HG02973 (cell line): ENCODE results near the gene STK38L.
"Not testable (repeated sequence)": the region's sequence is repeated elsewhere in the genome, so short reads cannot be mapped to it uniquely, and the experiment has no call there.

Experiments used
- ATAC-seq: cut with Tn5 transposase; IDR thresholded peaks from one replicate; pipeline ENCODE4 v1.9.1; 2021; ENCODE audit warnings: moderate library complexity; ENCODE audit not compliant: unreplicated experiment

Gene STK38L

DNA sequence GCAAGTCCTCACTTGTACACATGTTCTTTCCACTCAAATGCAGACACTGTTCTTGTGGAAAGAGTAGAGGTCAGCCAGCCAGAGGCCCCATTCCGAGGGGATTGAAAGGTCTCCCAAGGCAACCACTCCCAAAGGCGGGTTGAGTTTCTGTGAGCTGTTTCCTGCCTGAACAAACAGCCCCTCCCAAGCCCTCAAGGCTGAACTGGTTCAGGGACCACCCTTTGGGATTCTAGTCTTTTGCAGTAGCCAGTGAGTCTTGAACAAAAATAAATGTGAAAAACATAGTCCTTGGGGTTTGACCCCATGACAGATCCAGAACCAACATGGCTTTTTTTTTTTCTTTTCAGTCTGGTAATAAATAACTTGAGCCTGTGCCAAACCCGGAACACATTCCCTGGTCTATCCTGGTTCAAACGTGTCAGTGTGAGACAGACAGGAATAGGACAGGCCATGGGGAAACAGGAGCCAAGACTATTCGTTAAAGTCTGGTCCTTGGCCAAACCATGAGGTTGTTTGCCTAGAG lies 17.6 kb upstream of the STK38L start:
- ATAC-seq, result no peak

DNA sequence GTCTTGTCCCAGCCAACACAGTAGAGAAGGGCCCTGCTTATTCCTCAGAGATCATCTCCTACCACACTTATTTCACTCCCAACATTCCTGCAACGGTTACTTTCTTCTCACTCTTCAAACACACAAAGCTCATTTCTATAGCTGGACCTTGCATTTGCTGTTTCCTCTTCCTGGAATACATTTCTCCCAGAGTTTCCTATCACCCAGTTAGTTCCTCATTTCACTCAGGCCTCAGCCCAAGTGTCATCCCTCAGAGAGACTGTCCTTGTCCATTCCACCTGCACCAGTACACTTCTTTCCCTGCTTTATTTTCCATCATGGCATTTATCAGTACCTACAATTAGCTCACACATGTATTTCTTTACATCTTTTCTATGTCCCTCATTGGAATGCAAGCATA lies 14.7 kb upstream of the STK38L start:
- ATAC-seq, result no peak

DNA sequence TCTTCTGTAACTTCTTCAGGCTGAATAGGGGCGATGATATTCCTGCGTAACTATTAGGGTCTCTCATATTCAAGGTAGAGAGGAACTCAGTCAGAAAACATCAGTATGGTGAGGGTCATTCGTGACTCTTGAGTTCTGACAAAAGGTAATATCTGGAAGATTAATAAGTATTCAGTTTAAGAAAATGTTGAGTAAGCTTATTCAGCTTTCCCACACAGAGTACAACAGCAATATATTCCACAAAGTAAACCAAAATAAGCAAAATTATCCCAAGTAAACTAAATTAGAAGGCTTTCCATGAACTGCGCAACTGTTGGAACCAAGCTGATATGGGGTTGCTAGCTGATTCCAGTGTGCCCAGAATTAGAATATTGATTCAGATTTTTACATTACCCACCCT lies 12.7 kb upstream of the STK38L start:
- not testable (repeated sequence) for ATAC-seq

DNA sequence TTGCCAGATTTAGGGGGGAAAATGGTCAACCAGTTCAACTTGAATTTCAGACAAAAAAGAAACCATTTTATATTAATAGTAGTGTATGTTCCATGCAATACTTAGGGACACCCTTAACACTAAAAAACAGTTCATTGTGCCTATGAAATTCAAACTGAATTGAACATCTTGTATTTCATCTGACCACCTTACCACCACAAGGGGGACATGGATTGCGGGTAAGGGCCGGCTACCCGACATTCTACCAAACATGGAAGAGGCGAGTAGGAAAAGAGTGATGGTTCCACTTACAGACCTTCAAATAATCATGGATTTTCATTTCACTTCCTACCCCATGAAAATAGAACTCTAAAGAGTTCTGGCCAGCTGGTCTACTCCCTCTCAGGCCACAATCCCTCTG lies 10.3 kb upstream of the STK38L start:
- no peak for ATAC-seq

DNA sequence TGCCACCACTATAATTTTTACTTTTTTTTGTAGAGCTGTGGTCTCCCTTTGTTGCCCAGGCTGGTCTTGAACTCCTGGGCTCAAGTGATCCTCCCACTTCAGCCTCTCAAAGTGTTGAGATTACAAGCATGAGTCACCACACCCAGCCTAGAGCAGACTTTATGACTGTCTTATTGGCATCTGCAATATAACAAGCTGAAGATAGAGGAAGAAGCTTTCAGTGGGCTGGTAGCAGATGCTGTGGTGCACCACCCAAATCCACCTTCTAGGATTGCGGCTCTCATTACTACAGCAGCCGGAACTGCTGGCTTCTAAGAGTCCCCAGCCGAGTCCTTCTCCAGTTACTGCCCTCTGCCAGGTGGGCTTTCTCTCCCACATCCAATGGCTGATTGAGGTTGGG lies 7.6 kb upstream of the STK38L start:
- no peak for ATAC-seq

DNA sequence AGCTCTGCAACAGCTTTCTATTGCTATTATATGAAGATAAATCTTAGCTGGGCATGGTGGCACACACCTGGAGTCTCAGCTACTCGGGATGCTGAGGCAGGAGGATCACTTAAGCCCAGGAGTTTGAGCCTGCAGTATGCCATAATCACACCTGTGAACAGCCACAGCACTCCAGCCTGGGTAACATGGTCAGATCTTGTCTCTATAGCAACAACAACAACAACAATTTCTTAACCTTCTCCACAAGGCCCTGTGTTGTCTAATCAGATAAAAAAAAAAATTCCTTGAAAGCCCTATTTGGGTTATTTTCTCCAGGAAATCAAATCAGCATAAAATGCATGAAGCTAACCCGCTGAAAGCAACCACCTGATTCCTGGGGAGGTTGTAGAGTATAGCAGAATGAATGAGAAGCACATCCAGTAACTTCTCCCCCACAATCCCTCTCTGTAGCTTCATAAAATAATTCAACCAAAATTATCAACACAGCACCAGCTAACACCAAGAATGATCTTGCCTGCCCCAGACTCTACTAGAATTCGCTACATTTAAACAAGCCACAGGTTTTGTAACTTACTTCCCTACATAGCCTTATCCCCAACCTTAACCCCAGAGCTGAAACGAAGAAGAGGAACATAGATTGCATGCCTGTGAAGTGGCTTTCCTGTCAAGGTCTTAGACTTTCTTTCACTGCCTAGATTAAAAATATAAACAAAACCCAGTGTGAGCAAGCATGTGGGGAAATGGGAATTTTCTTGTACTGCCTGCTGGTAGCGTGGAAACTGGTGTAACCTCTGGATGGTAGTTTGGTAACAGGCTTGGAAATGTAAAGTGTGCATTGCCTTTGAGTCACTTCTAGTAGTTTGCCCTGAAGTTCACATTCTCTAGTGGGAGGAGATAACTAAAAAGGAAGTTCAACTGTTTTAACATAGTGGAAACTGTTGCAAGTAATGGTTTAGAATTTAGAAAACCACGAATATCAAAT lies 6.0 kb upstream of the STK38L start:
- peak; percentile 61 for ATAC-seq

DNA sequence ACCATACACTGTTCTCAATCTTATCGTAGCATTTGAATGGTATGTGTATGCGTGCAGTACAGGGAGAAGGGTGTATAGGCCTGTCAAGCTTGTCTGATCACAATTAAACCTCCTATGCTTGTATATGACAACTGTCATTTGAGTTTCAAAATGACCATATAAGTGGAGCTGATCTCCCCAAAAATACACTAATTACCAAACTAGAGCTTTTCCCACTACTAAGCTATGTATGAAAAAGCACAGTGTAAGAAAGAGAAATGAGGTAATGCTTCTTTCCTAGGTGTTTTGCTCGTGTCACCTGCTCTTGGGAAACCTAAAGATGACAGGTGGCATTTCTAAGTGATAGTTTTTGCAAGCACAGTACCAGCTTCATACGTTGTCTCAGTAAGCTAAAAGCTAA lies 1.1 kb upstream of the STK38L start:
- ATAC-seq, result no peak

DNA sequence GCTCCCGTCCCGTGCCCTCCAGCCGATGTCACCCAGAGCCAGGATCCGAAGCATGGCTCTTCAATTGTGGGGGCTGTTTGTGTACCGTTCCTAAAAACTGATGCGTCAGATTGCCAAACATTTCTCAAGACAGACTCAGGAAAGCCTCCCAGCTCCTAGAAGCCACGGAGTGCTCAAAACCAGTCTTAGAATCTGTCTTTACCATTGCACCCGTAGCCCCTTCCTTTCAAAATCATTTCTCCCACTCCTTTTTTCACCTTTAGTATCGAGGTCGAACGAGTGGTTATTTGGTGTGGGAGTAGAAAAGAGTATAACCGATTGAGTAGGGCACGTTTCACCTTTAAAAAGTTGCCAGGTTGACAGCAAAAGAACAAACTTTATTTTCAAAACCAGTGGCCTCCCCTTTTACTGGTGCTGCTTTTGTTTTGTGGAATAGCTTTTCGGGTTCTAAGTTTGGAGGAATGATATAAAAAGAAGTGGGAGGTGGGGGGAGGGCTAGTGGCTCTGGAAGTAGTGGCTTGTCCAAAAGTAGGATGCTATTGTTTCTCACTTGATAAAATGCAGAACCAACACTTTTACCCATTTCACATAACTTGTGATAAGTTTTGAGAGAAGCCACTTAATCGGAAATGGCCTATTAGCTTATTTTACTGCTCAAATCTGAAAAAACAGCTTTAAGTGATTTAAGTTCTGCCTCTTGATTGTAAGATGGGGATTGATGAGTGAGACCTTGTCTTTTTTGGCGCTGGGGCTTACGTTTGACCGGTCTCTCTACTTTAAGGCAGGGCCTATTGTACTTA lies 803 bp downstream of the STK38L start:
- no peak for ATAC-seq

DNA sequence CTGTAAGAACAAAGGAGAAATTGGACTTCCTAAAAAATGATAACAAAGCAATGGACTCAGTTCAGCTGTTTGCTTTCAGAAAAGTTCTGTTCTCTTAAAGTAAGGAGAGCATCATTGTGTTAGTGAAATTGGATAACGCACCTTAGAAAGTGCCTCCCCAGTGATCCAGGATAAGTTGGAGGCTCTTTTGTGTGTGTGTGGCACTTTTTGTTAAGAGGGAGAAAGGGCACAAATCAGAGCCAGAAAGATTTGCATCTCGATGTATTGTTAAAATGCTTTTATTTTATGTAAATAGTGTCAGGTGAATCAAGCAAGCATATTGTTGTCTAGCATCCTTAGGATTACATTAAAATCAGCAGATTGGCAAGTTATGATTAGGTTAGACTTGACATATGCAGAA lies 2.1 kb downstream of the STK38L start:
- ATAC-seq, result no peak

DNA sequence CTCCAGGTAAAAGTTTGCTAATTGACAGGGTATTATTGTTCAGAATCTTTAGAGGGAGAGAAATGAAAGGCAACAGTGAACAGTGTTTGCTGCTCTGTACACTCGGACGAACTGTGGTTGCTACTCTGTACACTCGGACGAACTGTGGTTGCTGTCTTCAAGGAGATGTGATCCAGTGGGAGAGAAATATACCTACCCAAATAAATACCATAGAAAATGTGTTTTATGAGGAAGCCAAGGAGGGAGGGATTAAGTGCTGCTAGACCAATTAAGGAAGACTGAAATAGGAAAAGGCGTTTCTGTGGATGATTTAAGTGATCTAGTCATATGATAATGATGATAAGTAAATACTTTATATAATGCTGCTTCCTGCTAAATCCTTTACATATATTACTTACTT lies 2.7 kb downstream of the STK38L start:
- no peak for ATAC-seq

DNA sequence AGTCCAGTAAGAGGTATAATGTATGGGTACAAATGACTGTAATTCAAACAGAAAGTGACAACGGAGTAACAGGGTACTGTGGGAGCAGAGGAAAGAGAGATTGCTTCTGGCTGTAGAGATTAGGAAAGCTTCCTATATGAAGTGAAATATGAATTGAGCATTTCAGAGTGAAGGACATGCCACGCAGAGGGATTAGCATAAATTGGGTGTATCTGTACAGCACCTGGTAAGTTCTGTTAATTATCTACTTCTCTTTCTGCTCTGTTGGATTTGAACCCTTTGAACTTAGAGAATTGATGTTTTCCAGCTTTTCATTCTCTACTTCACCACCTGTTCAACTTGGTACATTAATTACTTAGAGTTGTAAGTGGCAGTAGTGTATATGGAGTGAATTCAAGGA lies 8.8 kb downstream of the STK38L start:
- no peak for ATAC-seq

DNA sequence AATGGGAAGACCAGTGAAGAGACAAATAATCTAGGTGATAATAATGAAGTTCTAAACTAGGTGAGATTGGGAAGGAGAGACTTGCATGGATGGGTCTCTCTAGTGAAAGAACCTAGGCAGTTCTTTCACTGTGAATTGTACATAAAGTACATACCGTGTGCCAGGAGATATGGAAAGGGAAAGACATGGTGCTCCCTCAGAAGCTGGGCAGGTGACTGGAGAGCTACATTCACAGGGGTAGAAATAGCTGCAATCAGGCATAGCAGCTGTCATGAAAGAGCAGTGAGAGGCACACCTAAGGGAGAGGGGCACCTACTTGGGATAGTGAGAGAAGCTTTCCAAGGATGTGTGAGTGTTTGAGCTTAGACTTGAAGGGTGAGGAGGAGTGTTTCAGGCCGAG lies 9.3 kb downstream of the STK38L start:
- no peak for ATAC-seq

DNA sequence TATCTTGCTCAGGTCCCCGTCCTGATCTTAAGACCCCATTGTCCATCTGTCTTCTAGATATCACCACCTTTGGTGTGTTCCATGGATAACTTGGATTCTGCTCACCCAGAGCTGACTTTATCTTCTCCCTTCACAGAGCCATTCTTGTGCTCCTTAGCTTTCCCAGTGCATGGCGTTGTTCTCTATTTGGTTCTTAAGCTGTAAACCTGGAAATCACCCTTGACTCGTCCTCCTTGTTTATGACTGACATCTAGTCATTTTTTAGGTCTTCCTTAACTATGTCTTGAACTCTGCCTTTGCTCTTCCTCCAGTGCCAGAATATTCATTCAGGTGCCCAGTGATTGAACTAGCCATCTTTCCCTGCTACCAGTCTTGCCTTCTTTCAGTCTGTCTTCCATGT lies 11.7 kb downstream of the STK38L start:
- ATAC-seq, result no peak

DNA sequence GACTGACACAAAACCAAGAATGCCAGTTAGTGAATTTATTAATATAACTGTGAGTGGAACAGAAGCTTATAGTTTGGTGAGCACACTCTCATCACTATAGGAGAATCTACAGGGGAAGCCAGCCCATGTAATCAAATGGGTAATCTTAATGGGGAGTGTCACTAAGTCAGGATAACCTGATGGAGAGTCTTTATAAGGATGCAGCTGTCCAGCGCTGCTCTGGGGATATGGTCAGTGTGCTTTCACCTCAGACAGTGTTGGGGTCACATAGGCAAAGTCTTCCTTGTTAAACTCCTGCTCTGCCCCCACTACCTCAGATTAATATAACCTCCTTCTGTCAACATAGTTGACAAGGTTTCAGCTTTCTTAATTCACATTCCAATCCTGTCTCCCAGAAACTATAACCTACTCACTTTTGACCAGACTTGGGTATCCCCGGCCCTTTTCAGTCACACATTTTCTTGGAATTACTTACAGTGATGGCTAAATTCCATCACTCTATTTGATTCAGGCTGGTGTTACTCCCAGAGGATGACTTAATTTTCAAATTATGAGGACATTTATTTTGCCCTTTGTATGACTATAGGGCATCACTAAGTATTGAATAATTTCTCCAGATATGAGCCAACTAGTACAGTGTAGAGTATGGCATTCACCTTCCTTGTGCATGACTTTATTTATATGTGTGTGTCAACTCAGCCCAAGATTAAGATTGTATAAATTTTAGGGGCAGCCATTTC lies 13.2 kb downstream of the STK38L start:
- no peak for ATAC-seq

DNA sequence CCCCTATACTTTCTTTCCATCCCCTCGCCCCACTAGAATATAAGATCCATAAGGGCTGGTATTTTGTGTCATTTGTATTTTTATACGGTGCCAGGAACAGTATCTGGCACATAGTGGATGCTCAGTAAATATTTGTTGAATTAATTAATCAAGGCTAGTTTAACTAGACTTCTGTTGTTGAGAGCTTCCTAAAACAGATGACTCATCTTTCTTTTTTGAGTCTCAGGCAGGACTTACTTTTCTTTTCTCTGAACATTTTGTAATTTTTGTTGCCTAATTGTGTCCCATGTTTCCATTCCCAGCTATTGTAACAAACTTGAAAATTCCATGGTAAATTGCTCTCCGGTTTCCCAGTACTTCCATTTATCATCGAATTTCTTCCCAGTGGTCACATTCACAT lies 16.7 kb downstream of the STK38L start:
- ATAC-seq, result no peak

DNA sequence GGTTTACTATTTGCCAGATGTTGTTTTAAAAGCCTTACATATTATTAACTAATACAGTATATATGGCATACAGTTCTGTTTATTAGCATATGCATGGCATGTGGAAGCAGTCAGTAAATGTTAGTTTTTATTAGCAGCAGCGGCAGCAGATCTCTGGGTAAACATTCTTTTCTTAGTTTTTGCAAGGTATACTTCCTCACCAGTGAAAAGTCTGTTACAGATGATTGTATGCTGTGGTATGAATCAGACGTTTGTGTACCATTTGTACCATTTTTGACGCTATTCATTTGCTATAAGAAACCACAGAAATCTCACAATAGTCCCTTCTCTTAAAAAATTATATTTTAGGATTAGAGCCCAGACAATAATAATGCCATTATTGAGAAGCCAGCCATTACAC lies 17.8 kb downstream of the STK38L start:
- ATAC-seq, result no peak

DNA sequence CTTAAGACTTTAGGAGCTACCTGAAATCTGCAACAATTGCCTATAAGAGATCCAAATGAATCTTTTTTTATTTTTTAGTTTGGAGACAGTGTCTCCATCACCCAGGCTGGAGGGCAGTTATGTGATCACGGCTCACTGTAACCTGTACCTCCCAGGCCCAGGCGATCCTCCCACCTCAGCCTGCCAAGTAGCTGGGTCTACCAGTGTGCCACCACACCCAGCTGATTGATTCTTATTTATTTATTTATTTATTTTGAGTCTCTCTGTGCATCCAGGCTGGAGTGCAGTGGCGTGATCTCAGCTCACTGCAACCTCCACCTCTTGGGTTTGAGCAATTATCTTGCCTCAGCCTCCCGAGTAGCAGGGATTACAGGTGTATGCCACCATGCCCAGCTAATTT lies 26.1 kb downstream of the STK38L start:
- ATAC-seq, result no peak

DNA sequence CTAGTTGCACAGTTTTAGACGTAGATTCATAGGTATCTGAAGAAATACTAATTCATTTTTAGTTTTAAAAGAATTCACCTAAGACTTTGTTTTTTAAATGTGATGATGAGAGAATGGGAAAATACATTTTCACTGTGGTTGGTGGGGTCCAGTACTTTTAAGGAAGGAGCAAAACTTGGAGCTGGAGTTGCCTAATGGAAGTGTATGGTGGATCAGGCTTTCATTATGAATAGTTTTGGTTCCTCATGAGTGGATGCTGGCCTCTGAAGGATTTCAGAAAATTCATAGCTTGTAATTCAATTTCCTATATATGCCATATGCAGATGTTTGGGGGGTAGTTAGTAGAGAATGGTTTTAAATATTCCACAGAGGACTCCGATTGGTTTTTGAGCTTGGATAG lies 27.1 kb downstream of the STK38L start:
- no peak for ATAC-seq

DNA sequence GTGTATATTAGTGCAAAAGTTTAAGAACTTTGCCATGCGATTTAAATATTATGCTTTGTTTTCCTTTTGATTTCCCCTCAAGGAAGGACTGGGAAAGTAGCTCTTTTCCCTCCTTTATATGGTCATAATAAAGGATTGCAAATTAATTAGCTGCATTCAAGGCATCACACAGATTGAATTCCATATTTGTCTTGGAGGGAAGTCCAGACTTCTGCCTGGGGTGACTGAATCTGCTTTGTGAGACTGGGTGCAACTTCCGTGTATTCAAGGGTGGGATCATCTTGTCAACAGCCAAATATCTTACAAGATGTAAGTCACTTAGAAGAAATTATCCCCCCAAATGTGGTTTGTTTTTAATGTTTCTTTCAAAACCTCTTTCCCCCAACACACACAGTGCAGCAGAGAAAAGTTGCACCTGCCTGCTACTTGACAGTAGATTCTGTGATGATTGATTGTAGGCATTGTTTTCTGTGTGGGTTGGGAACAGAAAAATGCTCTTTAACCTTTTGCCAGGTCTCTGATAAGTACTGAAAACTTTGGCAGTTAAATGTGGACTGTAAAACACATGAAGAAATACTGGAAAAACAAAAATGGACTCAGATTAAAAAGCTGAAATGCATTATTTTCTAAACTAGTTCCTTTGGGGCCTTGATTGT lies 28.4 kb downstream of the STK38L start:
- no peak for ATAC-seq

DNA sequence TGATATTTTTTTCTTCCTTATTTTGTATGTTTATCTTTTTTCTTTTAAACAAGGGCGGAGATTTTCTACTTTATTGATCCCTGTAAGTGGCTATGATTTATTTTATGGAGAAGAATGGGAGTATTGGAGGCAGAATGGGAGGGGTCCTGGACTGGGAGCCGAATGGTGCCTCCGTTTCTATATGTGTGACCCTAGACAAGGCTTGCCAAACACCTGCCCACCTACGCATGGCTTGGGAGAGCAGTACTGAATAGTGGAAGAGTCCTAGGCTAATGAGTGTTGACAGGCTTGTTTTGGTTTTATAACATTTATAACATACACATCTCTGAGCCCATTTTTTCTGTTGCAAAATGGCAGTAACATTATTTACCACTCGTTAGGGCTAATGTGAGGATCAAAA lies 29.0 kb downstream of the STK38L start:
- ATAC-seq, result no peak

DNA sequence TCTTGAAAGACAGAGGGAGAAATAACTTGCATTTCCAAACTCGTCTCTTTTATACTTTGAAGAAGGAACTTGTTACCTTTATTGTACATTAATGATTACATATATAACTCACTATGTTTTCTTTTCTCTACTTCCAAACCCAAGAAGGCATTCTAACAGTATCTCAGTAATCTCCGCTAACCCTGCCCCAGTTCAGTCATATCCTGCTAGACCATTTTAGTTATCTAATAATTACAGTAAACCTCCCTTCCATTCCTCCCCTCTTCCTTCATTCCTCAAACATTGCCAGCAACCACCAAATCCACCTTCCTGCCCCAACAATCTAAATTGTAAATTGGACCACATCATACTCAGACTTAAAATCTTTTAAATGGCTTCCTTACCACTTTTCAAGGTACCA lies 30.6 kb downstream of the STK38L start:
- ATAC-seq, result no peak
